GM19397 (cell line): ENCODE data around the gene AMOT.
A peak's percentile ranks its signal among the peaks of the same experiment; 100 is the strongest.

Experiments
- ATAC-seq: cut with Tn5 transposase; IDR thresholded peaks from one replicate; pipeline ENCODE4 v1.9.1; 2021; ENCODE audit warnings: mild to moderate bottlenecking, moderate library complexity; ENCODE audit not compliant: unreplicated experiment

AMOT gene

DNA sequence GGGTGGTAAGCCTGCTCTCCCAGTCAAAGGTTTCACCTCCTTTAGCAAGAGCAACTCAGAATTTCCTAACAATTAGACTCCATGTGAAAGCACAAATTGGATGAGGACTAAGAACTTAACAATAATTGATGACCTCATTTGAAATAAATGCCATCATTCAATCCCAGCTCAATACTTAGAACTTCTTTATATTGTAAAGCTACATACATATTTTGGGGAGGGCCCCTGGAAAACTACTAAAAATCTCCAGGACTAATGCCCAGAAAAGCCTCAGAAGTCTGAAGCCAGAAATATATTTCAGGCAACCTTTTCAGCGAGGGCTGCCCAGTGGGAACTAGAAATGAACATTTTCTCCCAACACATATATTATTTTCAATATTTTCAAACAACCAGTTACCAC is 38.1 kb downstream of the AMOT start:
- ATAC-seq: no peak

DNA sequence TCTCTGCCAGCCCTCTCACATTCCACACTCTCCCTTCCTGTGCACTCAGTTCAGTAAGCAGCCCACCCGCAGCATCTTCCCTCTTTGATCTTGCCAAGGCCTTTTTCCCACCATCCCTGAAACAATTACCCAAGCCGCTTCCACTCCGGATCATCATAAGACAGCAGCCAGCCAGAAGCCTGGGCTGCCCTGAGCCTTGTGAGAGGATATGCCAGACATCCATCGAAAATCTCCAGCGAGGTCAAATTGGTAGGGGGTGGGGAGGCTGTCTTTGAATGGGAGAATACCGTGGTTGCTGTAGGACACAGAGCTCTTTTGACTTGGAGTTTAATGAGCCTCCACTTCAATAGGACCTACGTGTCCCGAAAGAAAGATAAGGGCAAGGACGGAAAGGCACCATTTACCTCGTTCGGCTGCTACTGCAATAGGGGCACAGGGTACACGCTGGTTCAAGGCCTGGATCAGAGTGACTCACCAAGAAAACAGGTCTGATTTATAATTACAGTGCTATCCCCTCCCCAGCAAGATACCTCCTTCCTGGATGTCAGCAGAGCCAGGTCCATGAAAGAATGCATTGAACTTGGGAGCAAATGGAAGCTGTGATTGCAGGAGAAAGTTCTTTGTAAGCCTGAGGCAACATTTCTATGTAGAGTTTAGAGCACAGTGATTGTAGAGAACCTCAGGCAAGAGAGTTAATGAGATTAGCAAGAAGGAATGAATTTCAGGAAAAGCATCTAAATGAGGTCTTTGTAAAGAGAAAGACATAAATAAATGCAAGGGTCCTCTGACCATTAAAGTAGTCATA is 39.5 kb downstream of the AMOT start:
- ATAC-seq: no peak

DNA sequence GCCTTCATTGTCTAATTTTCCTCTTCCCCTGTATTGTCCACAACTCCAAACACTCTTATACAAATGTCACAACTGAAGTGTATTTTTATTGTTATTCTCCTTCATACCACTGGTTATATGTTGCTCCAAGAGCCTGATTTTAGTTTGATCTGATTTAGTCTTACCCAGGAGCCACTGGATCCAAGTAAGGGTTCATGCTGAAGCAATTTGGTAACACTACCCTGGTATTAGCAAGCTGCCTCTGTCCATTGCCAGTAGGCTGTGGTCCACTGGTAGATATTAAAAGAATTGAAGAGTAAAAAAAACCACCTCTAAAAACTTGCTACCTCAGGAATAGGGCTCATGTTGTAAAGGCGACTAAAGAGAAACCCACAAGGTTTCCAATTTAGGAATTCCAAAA is 41.2 kb downstream of the AMOT start:
- no peak for ATAC-seq

DNA sequence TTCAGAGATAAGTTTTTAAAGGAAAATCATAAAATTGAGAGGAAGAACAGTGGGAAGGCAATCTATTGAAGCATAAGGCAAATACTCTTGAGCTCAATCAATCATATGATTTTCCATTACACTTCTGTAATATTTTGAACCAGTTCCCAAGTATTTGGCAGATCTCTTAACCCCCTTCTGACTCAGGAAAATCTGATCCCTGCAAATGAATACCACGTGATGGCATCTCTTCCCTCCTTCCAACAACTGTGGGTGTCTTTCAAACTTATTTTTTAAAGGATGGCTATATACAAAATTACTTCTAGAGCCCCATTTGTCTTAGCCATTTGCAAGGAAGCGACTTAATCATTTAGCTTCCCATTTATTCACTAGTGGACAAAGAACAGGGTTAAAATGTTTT is 41.9 kb downstream of the AMOT start:
- ATAC-seq: no peak

DNA sequence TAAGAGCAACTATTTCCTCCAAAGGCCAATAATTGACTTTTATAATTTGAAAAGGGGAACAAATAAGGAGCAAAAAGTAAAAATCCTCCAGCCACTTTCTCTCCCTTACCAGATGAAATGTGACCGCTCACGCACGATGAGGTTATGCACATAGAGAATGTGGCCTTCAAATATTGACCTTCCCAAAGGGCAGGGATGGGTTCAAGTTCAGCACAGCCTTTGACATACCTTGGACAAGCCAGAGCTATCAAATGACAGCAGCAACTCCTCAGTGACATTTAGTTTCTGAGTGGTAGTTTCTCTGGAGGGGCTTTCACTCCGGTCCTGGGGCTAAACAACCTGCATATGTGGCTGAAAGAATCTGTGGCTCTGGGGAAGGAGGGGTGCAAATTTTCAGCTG is 50.7 kb downstream of the AMOT start:
- ATAC-seq: no peak

DNA sequence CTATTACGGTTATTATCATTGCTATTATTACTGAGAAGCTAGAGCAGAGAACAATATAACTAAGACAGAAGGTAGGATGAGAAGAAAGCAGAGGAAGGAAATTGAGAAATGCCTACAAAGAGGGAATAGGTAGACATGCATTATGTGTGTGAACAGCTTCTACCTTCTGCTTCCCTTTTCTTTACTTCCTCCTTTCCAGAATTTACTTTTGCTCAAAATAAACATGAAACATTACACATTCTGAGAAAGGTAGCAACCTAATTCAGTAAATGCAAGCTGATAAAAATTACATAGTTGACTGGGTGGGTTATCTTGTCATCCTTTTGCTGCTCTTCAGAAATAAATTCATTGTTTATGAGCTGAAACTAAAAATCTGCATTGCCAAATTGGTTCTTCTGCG is 54.6 kb downstream of the AMOT start:
- no peak for ATAC-seq

DNA sequence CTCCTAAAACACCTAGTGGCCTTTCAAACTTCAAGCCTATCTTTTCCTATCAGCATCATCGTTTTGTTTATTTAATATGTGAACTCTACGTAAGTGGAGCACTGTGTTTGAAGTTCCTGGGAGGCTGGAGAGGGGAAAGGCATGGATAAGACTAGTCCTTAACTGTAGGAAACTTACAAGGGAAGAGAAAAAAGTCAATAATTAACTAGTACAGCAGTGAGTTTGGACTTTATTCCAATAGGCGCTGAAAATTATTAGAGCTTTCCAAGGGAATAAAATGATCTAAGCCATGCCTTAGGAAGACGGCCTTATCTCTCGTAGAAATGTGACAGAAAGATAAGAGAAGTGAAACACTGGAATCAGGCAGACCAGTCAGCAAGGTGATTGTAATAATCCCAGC is 55.3 kb downstream of the AMOT start:
- no peak for ATAC-seq

DNA sequence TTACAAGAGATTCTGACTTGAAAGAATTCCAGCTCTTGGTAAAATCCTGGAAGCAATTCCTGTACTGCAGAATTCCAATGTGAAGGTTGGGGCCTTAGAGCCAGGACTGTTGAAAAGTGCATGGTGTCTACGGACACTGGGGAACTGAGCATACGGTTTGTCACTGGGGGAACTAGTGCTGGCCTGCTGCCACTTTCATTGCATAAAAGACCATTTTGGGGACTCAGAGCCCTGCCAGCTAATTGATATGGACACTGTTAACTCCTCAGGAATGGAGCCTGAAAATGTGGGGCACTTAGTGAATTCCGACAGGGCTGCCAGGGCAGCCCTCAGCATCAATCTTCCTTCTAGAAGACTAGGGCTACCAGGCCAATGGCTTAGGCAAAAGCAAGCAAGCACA is 55.9 kb downstream of the AMOT start:
- ATAC-seq: no peak

DNA sequence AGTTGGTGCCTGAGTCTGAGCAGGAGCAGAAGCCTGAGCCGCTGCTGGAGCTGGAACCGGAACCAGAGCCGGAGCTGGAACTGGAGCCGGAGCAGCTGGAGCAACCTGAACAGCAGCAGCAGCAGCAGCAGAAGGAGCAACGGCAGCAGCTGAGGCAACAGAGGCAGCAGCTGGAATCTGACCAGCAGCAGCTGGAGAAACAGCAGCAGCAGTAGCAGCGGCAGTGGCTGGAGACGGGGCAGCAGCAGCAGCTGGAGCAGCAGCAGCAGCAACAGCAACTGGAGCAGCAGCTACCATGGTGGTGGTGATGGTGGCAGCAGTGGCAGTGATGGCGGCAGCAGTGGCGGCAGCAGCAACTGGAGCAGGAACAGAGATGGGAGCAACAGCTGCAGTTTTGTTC is 61.5 kb downstream of the AMOT start:
- ATAC-seq: no peak

DNA sequence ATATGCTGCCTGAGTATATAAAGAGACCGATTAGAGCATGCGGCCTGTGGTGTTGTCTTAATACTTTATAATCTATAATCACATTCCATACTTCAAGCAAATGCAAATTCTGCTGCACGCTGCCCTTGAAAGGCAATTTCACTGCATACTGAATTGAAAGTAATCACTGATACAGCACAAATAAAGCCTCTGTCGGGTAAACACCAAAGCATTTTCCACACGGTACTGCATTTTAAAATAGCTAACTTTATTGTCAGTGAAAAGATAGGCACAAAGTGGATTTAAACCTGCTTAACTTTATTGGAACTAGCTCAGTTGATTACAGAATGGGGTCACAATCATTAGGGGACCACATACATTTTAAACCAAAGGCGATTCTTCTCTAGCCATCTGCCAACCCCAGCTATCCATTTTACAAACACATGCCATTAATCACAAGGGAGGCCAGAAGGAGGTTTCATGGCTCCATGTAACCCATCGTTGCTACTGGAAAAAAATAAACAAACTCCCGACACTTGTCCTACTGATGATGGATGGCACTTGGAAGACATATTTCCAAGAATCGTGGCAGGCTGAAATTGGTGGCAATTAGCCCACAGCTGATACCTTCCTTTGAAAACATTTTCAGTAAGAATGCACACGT is 65.9 kb downstream of the AMOT start:
- ATAC-seq: no peak

DNA sequence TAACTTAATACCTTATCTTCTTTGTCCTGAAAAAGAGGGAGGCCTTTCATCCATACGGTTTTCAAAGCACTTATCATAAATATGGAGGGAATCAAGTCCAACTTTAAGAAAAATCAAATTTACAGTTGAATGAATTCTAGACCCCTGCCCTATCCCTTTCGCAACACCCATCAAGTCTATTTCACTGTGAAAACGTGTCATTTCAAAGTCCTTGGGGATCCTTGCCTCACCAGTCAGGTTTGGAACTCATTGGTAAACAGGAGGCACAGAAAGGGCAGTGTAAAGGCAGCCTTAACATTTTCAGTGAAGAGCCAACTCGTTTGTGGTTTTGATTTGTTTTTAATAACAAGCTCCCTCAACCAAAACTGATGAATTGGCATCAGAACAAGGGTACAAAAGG is 66.5 kb downstream of the AMOT start:
- ATAC-seq: no peak

DNA sequence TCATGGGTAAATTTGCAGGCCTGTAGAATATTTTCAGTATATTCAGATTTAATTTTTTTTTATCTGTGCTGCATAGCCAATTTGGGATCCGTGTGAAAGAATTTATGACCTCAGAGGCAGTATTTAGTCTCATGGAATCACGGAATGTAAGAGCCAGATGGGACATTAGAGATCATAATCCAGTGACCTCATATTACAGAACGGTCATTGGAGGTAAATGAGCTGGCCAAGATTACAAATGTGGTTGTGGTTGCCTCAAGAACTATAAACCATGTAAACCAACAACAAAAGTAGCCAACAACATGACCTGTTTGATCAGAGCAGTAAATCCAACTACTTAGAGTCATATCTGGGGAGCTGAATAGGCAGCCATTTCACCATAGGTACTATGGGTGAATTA is 71.6 kb downstream of the AMOT start:
- ATAC-seq: no peak

DNA sequence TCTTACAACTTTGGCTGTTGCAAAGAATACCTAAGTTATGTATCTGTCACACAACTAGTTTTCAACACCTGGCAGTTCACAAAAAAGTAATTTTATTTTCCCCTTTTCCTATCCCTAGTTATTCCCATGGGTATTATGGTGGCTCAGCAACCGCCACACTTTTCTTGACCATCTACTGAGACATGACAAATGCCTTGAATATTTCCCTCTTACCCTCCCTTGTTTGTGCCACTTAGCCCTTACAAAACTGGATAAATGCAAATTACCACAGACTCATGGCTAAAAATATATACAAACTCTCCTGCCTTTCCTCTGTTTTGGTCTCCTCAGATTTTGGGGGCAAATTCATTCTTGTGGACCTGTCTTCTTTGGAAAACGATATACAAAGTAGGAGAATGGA is 72.1 kb downstream of the AMOT start:
- ATAC-seq: no peak

DNA sequence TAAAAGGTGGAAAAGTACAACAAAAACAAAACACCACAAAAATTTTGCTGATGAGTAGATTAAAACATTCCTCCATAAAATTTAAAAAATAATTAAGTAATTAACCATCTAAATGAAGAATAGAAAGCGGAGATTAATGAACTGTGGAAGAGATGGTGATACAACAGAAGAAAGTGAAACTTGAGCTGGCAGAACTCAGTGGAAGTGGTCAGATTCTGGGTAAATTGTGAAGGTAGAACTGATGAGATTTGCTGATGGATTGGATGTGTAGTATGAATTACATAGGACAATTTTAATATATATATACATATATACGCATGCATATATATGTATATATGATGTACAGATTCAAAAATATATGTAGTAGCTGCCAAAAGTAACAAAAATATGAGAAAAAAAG is 73.9 kb downstream of the AMOT start:
- no peak for ATAC-seq

DNA sequence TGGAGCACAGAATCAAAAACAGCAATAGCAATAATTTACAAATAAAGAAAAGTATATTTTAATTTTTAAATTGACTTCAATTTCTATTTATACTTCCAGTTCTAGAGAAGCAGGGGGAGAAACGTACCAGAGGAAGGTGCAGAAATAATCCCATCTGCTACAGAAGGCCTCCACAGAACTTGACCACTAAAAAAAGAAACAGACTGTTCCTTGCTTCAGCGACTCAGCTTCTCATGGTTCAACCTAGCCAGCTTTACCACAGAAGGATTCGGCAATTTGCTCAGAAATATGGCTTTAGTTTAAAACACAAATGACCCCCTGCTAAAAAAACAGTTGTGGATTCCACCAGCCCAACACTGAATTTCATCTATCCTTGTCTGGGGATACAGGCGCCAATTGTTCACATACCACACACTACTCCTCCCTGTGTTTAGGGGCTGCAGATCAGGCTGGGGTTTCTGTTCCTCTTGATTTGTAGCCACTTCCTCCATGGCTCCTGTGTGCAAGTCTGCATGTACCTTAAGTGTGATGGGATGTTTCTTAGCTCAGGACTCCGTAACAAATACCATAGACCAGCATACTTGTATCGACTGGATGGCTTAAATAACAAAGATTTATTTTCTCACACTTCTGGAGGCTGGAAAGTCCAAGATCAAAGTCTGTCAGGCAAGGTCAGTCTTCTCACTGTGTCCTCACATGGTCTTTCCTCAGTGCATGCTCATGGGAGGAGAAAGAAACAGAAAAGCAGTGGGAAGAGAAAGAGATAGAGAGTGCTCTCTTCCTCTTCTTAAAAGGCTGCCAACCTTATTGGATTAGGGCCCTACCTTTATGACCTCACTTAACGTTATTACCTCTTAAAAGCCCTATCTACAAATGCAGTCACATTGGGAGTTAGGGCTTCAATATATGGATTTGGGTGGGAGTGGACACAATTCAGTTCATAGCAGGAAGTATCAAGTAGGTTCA is 79.1 kb downstream of the AMOT start:
- ATAC-seq: peak; percentile 84

DNA sequence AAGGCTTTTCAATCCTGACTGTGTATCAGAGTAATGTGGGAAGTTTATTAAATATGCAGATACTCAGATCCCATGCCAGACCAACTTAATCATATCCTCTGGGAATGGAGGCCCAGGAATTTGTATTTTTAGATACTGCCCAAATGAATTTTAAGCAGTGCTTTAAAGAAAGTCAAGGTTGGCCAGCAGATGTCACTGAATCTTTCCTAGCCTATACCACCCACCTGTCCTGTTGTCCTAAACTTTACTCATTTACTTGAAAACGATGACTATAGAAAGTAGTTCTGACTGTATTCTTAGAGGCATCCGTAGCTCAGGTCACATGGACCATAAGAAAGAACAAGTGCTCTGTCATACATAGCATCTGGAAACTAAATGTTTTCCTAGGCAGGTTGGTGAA is 79.9 kb downstream of the AMOT start:
- peak; percentile 38 for ATAC-seq

DNA sequence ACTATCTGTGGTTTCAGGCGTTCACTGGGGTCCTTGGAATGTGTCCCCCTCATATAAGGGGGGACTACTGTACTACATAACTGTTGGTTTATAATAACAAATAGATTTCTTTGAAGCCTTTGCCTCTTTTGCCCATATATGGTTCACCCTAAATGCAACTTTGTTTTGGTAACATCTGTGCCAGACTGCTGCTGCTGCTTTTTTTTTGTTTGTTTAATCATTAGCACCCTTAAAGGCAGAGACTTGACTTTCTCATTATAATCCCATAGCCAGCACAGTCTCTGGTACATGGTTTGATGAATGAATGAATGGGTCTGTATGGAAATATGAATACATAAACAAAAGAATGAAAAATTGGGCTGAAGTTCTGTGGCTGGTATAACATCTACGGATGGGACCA is 80.7 kb downstream of the AMOT start:
- ATAC-seq: no peak

DNA sequence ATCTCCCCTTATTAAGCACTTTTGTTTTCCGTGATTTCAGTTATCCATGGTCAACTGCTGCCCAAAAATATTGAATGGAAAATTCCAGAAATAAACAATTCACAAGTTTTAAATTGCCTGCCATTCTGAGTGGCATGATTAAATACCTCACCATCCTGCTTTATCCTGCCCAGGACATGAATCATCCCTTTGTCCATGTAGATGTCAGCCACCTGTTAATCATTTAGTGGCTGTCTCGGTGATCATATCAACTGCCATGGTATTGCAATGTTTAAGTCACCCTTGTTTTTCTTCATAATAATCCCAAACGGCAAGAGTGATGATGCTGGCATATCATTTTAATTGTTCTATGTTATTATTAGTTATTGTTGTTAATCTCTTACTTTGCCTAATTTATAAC is 81.1 kb downstream of the AMOT start:
- no peak for ATAC-seq

DNA sequence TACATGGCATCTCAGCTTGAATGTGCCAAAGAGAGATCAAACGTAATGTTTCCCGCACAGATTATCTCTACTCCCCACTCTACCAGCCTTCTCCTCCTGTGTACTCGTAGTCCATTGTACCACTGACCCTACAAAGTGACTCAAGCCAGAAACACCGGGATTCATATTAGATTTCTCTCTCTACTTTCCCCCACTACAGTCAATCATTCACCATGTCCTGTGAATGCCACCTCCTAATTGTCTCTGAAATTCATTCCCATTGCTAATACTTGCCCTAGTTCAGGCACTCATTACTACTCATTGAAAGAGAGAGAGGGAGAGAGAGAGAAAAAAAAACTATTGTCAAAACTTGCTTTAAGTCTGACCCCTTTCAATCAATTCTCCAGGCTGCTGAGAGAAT is 82.7 kb downstream of the AMOT start:
- no peak for ATAC-seq

DNA sequence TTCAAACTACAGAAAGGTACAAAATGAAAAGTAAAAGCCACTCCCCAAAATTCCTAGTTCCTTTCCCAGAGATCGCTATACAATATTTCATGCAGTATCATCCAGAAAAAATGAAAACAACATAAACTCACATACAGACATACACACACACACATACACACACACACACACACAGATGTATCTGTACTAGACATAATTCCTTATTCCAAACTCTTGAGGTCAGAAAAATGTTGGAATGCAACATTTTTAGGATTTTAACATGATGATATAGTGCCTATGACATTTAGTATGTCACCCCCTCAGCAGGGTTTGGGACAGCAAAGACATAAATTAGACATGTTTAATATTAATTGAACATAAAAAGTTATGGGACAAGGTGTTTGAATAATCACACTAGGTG is 87.5 kb downstream of the AMOT start:
- ATAC-seq: no peak

DNA sequence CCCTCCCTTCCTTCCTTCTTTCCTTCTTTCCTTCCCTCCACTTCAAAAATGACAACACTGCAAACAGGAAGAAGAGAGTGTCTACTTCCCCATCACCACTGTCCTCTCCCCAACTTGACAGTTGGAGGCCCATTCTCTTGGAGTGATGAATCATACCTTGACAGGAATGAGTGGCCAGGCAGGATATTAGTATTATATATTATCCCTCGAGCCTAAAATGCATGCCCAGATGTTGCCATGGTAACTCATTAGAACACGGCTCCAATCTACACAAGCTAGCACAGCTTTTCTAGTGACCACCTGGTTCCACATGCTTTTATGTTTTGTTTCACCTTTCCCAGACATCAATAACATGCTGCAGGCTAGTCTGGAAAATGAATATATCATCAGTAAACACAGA is 89.6 kb downstream of the AMOT start:
- no peak for ATAC-seq
